ENCODE data around the gene MTMR3.

The MTMR3 gene

GRCh38 chr22:30021338-30021737 lies 138.4 kb downstream of the MTMR3 start:
- no peak for DNase-seq (ENCODE audit: low read depth)
- TF ChIP-seq CTCF (IDR thresholded peaks at IDR 0.05; ENCODE audit: control insufficient read depth, insufficient read depth, low read depth, low read length, missing control alignments): no peak
- H3K4me3 ChIP-seq (ENCODE audit: control insufficient read depth, low read depth, low read length): no peak overlapping the region

- TF ChIP-seq CTCF (IDR thresholded peaks at IDR 0.05; ENCODE audit: control insufficient read depth, insufficient read depth, low read depth, low read length, missing control alignments): no peak
- DNase-seq (ENCODE audit: low read depth): no peak
- H3K4me3 ChIP-seq (ENCODE audit: control insufficient read depth, low read depth, low read length): no peak overlapping the region
Observed at GRCh38 chr22:30021881-30022619, 139.1 kb downstream of the MTMR3 start.

- H3K4me3 ChIP-seq (ENCODE audit: control insufficient read depth, low read depth, low read length): no peak overlapping the region
- no peak for DNase-seq (ENCODE audit: low read depth)
- no peak for TF ChIP-seq CTCF (IDR thresholded peaks at IDR 0.05; ENCODE audit: control insufficient read depth, insufficient read depth, low read depth, low read length, missing control alignments)
Observed at GRCh38 chr22:30023099-30023660, 140.2 kb downstream of the MTMR3 start.

GRCh38 chr22:30024231-30024630 lies 141.3 kb downstream of the MTMR3 start:
- no peak for TF ChIP-seq CTCF (IDR thresholded peaks at IDR 0.05; ENCODE audit: control insufficient read depth, insufficient read depth, low read depth, low read length, missing control alignments)
- no peak for DNase-seq (ENCODE audit: low read depth)
- no peak overlapping the region for H3K4me3 ChIP-seq (ENCODE audit: control insufficient read depth, low read depth, low read length)

GRCh38 chr22:30025221-30025620 lies 142.2 kb downstream of the MTMR3 start:
- H3K4me3 ChIP-seq (ENCODE audit: control insufficient read depth, low read depth, low read length): no peak overlapping the region
- DNase-seq (ENCODE audit: low read depth): no peak
- TF ChIP-seq CTCF (IDR thresholded peaks at IDR 0.05; ENCODE audit: control insufficient read depth, insufficient read depth, low read depth, low read length, missing control alignments): no peak

- DNase-seq (ENCODE audit: low read depth): no peak
- no peak overlapping the region for H3K4me3 ChIP-seq (ENCODE audit: control insufficient read depth, low read depth, low read length)
- TF ChIP-seq CTCF (IDR thresholded peaks at IDR 0.05; ENCODE audit: control insufficient read depth, insufficient read depth, low read depth, low read length, missing control alignments): no peak
Observed at GRCh38 chr22:30026756-30027155, 143.8 kb downstream of the MTMR3 start.

All from AG09309 (cell line).